HepG2 (cell line): ENCODE measurements around the gene ANAPC2.

Experiments
- HBP1 ChIP-seq: IDR thresholded peaks from 2 replicates; pipeline ENCODE4 v1.6.1; 2016; ENCODE audit warnings: low read depth, control low read depth
- KAT7 ChIP-seq: IDR thresholded peaks from 2 replicates; pipeline ENCODE4 v1.6.1; 2018; ENCODE audit warnings: borderline replicate concordance, missing compliant biosample characterization
- KLF15 ChIP-seq: sonication (generic); formaldehyde crosslinking; IDR thresholded peaks from 2 replicates; pipeline ENCODE4 v1.8.1; 2023; ENCODE audit warnings: borderline replicate concordance, mild to moderate bottlenecking, inconsistent platforms, missing genetic modification reagents, mixed read lengths
- NFKB2 ChIP-seq: sonication (generic); formaldehyde crosslinking; IDR thresholded peaks from 2 replicates; pipeline ENCODE4 v1.4.0; 2020; ENCODE audit warnings: missing genetic modification reagents, borderline replicate concordance
- PHF20 ChIP-seq: sonication (generic); formaldehyde crosslinking; IDR thresholded peaks from 2 replicates; pipeline ENCODE4 v1.5.0; 2020; ENCODE audit warnings: mild to moderate bottlenecking, missing genetic modification reagents
- POLR2AphosphoS5 ChIP-seq: IDR thresholded peaks from 2 replicates; pipeline ENCODE4 v1.6.1; 2012; ENCODE audit warnings: low read depth, low read length
- SALL2 ChIP-seq: sonication (generic); formaldehyde crosslinking; IDR thresholded peaks from 2 replicates; pipeline ENCODE4 v1.8.1; 2023; ENCODE audit warnings: mild to moderate bottlenecking, missing genetic modification reagents, inconsistent platforms
- TAF1 ChIP-seq: sonication (generic); formaldehyde crosslinking; IDR thresholded peaks from 2 replicates; pipeline ENCODE4 v1.4.0; 2020; ENCODE audit warnings: missing genetic modification reagents
- TCF7L2 ChIP-seq: IDR thresholded peaks from 2 replicates; pipeline ENCODE4 v1.6.1; 2011; ENCODE audit warnings: mild to moderate bottlenecking, low read depth, low read length, moderate library complexity
- ZNF180 ChIP-seq: sonication (generic); formaldehyde crosslinking; IDR thresholded peaks from 2 replicates; pipeline ENCODE4 v1.4.0; 2020; ENCODE audit warnings: low read depth, missing genetic modification reagents, borderline replicate concordance
- ZNF513 ChIP-seq: sonication (generic); formaldehyde crosslinking; conservative IDR thresholded peaks from 2 replicates; pipeline ENCODE4 v1.5.0; 2020; ENCODE audit warnings: missing genetic modification reagents
- TF ChIP-seq, protein P1 (sequence below): IDR thresholded peaks from 2 replicates; pipeline ENCODE4 v1.6.1; 2016; ENCODE audit warnings: low read depth
- TF ChIP-seq, protein P2 (sequence below): sonication (generic); formaldehyde crosslinking; IDR thresholded peaks from 2 replicates; pipeline ENCODE4 v1.5.1; 2020; ENCODE audit warnings: mild to moderate bottlenecking, missing genetic modification reagents, moderate library complexity

DNA sequence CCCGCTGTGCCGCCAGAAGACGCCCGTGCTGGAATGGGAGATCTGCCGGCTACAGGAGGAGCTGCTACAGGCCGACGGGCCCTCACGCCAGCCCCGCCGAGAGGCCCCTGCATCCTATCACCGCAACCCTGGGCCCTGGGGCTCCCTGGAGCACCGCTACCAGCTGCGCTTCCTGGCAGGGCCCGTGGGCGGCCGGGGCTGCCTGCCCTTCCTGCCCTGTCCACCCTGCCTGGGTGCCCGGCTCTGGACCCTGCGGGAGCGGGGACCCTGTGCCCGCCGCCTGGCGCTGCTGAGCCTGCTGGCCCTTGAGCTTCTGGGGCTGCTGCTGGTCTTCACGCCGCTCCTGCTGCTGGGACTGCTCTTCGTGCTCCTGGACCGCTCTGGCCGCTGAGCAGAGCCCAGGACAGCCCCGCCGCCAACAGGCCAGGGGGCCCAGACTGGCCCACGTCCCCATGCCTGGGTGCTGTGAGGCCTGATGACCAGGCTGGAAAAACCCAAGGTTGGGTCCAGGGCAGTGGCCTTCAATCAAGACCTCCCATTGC lies 29.9 kb upstream of the ANAPC2 start:
- TF ChIP-seq KLF15 (CRISPR knock-in tag) (no peak), TCF7L2 (no peak), NFKB2 (CRISPR knock-in tag) (no peak), HBP1 (CRISPR knock-in tag) (no peak), SALL2 (CRISPR knock-in tag) (no peak), ZNF180 (CRISPR knock-in tag) (no peak), POLR2AphosphoS5 (no peak), KAT7 (CRISPR knock-in tag) (no peak), PHF20 (no peak), TAF1 (CRISPR knock-in tag) (no peak), ZNF513 (CRISPR knock-in tag) (no peak)
- TF ChIP-seq, protein P1, sequence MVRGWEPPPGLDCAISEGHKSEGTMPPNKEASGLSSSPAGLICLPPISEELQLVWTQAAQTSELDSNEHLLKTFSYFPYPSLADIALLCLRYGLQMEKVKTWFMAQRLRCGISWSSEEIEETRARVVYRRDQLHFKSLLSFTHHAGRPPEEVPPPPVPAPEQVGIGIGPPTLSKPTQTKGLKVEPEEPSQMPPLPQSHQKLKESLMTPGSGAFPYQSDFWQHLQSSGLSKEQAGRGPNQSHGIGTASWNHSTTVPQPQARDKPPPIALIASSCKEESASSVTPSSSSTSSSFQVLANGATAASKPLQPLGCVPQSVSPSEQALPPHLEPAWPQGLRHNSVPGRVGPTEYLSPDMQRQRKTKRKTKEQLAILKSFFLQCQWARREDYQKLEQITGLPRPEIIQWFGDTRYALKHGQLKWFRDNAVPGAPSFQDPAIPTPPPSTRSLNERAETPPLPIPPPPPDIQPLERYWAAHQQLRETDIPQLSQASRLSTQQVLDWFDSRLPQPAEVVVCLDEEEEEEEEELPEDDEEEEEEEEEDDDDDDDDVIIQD (CRISPR knock-in tag): no peak
- TF ChIP-seq, protein P2, sequence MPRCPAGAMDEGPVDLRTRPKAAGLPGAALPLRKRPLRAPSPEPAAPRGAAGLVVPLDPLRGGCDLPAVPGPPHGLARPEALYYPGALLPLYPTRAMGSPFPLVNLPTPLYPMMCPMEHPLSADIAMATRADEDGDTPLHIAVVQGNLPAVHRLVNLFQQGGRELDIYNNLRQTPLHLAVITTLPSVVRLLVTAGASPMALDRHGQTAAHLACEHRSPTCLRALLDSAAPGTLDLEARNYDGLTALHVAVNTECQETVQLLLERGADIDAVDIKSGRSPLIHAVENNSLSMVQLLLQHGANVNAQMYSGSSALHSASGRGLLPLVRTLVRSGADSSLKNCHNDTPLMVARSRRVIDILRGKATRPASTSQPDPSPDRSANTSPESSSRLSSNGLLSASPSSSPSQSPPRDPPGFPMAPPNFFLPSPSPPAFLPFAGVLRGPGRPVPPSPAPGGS: no peak; the same call in 1 of the 2 replicates
